Osteoblast (primary cell): Measurements from ENCODE around the gene CHST2. TPM values are rescaled to one million over a fixed set of nuclear protein-coding genes. Genes with fewer than 3 reads are reported as not detected.
A peak's percentile ranks its signal among the peaks of the same experiment; 100 is the strongest.

Experiments used
- DNase-seq: peaks from one replicate; pipeline ENCODE4 v3.0.0; 2011; ENCODE audit warnings: low spot score, mixed read lengths; ENCODE audit not compliant: insufficient read length; ENCODE audit errors: missing footprints
- H2AFZ ChIP-seq: 2 replicates; pipeline ENCODE4 v1.6.0; 2011; ENCODE audit warnings: mild to moderate bottlenecking, low read length
- H3K27ac ChIP-seq: 2 replicates; pipeline ENCODE4 v1.5.1; 2011; ENCODE audit warnings: mild to moderate bottlenecking, low read depth, low read length, moderate library complexity
- H3K27me3 ChIP-seq: 2 replicates; pipeline ENCODE4 v1.6.0; 2012; ENCODE audit warnings: mild to moderate bottlenecking, control low read depth, inconsistent platforms, low read length, moderate library complexity; ENCODE audit not compliant: insufficient read depth
- H3K36me3 ChIP-seq: 2 replicates; pipeline ENCODE4 v1.5.1; 2011; ENCODE audit warnings: mild to moderate bottlenecking, low read length, control low read depth, moderate library complexity; ENCODE audit not compliant: insufficient read depth
- H3K4me1 ChIP-seq: 2 replicates; pipeline ENCODE4 v1.5.1; 2011; ENCODE audit warnings: mild to moderate bottlenecking, low read length, control low read depth, moderate library complexity; ENCODE audit not compliant: insufficient read depth
- H3K4me2 ChIP-seq: 2 replicates; pipeline ENCODE4 v1.6.0; 2011; ENCODE audit warnings: mild to moderate bottlenecking, low read length; ENCODE audit not compliant: insufficient read depth
- H3K4me3 ChIP-seq: fragments of 200-600 bp; sonication (generic); 3 replicates; pipeline ENCODE4 v1.5.1; 2012; ENCODE audit warnings: mild to moderate bottlenecking, low read length, inconsistent platforms; ENCODE audit not compliant: insufficient read depth
- H3K79me2 ChIP-seq: 2 replicates; pipeline ENCODE4 v1.6.0; 2012; ENCODE audit warnings: mild to moderate bottlenecking, low read length, control low read depth, inconsistent platforms; ENCODE audit not compliant: insufficient read depth
- H3K9me3 ChIP-seq: 2 replicates; pipeline ENCODE4 v1.5.1; 2011; ENCODE audit warnings: low read depth, low read length, control low read depth
- H4K20me1 ChIP-seq: 2 replicates; pipeline ENCODE4 v1.6.0; 2012; ENCODE audit warnings: mild to moderate bottlenecking, low read length, control low read depth; ENCODE audit not compliant: insufficient read depth
- total RNA-seq: library from RNA; depleted of rRNA; stranded (reverse); fragments of >200 nt; gene quantifications from 2 replicates; pipeline ENCODE4 v1.2.3, GENCODE V29; 2012
- TF ChIP-seq, protein P1 (sequence below): IDR thresholded peaks from 2 replicates; pipeline ENCODE4 v1.5.1; 2011; ENCODE audit warnings: mild to moderate bottlenecking, low read depth, low read length, moderate library complexity; ENCODE audit errors: extremely low read depth

The CHST2 gene
- total RNA-seq, 1 donor: 13.8 TPM

DNA sequence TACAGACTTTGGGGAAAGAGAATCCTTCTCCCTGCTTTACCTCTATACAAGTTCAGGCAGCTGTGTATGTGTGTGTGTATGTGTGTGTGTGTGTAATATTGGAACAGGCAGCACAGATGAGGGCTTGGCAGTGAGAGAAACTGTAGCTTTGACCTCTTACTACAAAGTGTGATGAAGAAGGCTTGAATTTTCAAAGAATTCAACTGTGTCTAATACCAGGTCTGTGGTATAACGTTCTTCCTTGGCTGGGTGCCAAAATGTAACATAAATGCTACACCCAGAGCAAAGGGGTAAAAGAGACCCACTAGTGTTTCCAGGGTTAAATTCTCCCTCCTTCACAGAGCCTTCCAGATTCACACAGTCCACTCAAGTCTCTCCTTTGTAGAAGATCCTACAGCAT lies 51.1 kb downstream of the CHST2 start:
- Histone ChIP-seq H2AFZ (peak overlapping the region; percentile 42), H3K4me3 (no peak overlapping the region), H3K4me2 (peak overlapping the region; percentile 47), H3K9me3 (no peaks in the 10 kb centered on the region), H3K79me2 (no peaks in the 10 kb centered on the region), H4K20me1 (no peaks in the 10 kb centered on the region), H3K4me1 (peaks cover 36% of the 10 kb centered on the region), H3K36me3 (no peaks in the 10 kb centered on the region), H3K27me3 (no peaks in the 10 kb centered on the region), H3K27ac (peak overlapping the region; percentile 58)
- TF ChIP-seq, protein P1, sequence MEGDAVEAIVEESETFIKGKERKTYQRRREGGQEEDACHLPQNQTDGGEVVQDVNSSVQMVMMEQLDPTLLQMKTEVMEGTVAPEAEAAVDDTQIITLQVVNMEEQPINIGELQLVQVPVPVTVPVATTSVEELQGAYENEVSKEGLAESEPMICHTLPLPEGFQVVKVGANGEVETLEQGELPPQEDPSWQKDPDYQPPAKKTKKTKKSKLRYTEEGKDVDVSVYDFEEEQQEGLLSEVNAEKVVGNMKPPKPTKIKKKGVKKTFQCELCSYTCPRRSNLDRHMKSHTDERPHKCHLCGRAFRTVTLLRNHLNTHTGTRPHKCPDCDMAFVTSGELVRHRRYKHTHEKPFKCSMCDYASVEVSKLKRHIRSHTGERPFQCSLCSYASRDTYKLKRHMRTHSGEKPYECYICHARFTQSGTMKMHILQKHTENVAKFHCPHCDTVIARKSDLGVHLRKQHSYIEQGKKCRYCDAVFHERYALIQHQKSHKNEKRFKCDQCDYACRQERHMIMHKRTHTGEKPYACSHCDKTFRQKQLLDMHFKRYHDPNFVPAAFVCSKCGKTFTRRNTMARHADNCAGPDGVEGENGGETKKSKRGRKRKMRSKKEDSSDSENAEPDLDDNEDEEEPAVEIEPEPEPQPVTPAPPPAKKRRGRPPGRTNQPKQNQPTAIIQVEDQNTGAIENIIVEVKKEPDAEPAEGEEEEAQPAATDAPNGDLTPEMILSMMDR: no peak
- no peak for DNase-seq

DNA sequence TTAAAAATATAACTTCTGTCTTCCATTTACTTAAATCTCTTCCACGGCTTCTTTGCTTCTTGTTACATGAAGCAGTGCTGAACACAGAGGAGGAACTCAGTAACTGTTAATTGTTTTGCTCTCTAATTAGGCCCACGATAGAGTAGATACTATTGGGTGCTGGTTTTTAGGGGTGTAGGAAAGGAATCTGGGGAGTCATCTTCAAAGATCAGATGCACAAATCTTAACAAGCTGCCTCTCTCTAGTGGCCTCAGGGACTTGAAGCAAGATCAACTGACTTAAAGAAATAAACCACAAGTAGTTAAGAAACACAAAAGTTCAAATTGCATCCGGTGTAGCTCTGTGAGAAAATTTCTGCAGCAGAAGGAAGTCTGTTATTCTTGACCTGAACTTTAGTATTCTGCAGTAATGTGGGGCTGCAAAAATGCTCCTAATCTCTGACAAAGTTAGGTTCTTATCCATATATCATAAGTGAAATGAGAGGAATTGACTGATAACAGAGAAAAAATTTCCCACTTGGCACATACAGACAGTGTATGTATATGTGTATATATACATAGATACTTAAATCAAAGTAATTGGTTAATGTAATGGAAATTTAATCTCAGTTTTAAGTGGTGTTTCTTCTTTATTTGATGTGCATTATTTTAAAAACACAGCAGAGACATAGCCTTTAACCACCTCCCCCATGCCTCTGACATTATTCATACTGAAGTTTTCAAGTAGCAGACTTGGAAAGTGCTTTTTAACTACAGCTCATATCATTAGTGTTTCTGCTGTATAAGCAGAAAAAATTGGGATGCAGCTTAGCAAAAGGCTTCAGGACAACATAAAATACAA lies 51.8 kb downstream of the CHST2 start:
- TF ChIP-seq, protein P1: no peak
- H3K4me2 ChIP-seq: peak overlapping the region; percentile 47

DNA sequence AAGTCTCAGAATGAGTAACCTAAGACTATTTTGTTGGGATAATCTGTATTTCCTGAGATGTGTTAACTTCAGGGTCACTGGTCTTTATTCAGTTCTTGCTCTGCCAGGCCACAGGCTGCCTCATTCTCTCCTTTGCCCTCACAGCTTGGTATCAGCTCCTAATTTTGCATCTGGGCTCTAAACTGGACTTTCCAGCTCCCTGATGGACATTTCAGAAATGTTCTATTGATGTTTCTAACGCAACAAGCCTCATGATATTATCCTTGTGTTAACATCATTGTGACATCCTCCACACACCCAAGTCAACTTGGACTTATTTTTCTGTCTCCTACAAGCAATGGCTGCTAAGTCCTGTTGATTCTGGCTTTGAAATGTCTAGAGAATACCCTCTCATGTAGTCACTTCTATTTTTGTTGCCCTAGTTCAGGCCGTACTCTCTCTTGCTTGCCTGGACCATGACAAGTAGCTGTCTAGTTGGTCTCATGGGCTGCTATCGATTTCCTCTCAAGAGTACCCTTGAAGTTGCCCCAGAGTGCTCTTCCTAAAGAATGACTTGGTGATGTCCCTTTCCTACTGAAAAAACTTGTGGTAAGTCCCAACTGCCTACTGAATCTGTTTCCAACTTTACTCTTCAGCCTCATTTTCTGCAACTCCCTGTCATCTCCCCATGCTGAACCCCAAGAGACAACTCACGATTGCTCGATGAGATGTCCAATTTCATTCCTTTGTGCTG lies 52.7 kb downstream of the CHST2 start:
- TF ChIP-seq, protein P1: no peak
- no peaks in the 10 kb centered on the region for H3K79me2 ChIP-seq
- H3K9me3 ChIP-seq: no peaks in the 10 kb centered on the region
- no peaks in the 10 kb centered on the region for H3K27me3 ChIP-seq
- peak; percentile 61 for DNase-seq
- no peak overlapping the region for H3K4me2 ChIP-seq
- no peaks in the 10 kb centered on the region for H4K20me1 ChIP-seq
- H2AFZ ChIP-seq: peak overlapping the region; percentile 32
- H3K4me3 ChIP-seq: no peak overlapping the region
- H3K36me3 ChIP-seq: no peaks in the 10 kb centered on the region
- peak overlapping the region; percentile 58 for H3K27ac ChIP-seq
- peaks cover 36% of the 10 kb centered on the region for H3K4me1 ChIP-seq

More for the DNA sequence above, 51.8 kb downstream of the CHST2 start:
- Histone ChIP-seq H2AFZ (peak overlapping the region; percentile 38), H3K36me3 (no peaks in the 10 kb centered on the region), H3K4me1 (peaks cover 36% of the 10 kb centered on the region), H3K4me3 (no peak overlapping the region), H4K20me1 (no peaks in the 10 kb centered on the region), H3K27ac (peak overlapping the region; percentile 58), H3K79me2 (no peaks in the 10 kb centered on the region), H3K9me3 (no peaks in the 10 kb centered on the region), H3K27me3 (no peaks in the 10 kb centered on the region)
- DNase-seq: peak; percentile 82

DNA sequence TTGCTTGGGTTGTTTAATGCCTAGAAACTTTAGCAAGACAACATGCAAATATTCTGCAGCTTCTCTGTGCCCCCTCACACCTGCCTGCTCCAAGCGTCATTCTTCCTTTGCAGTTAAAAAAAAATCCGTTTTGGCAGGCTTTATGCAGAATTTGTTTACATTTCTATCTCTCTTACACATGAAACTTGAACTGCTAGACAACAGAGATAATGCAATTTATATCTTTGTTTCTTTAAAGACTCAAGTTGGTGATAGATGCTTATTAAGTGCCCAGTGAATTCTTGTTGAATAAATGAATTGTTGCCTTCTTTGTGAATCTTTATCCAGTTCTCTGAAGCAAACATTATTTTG lies 53.2 kb downstream of the CHST2 start:
- no peaks in the 10 kb centered on the region for H3K27me3 ChIP-seq
- H3K9me3 ChIP-seq: no peaks in the 10 kb centered on the region
- no peak overlapping the region for H3K4me2 ChIP-seq
- H3K79me2 ChIP-seq: no peaks in the 10 kb centered on the region
- H3K4me3 ChIP-seq: no peak overlapping the region
- H3K27ac ChIP-seq: no peak overlapping the region
- TF ChIP-seq, protein P1: no peak
- no peaks in the 10 kb centered on the region for H4K20me1 ChIP-seq
- H3K36me3 ChIP-seq: no peaks in the 10 kb centered on the region
- no peak overlapping the region for H2AFZ ChIP-seq
- no peak for DNase-seq
- H3K4me1 ChIP-seq: peaks cover 33% of the 10 kb centered on the region
